SK-N-SH (cell line): ENCODE data around the gene CEP152. TPM values are rescaled to one million over a fixed set of nuclear protein-coding genes. Genes with fewer than 3 reads are reported as not detected.

ENCODE experiments used
- CTCF ChIA-PET: fragments of 300-600, 350-600 bp; formaldehyde crosslinking; extraction: SDS; loops from one replicate; lab custom pipeline; 2021; lab: Yijun Ruan, JAX
- POLR2A ChIA-PET: fragments of 350-600 bp; sonication (Branson Sonifier 250); formaldehyde crosslinking; extraction: SDS; loops from one replicate; lab custom pipeline; 2020; ENCODE audit warnings: antibody characterized with exemption, inconsistent platforms; lab: Yijun Ruan, JAX
- DNase-seq: peaks from one replicate; pipeline ENCODE4 v3.0.0; 2012
- H2AFZ ChIP-seq: fragments of 200-600 bp; sonication (generic); 2 replicates; pipeline ENCODE4 v1.8.1; 2016; ENCODE audit warnings: antibody characterized with exemption, mild to moderate bottlenecking, low read depth
- H3F3A ChIP-seq: fragments of 200-600 bp; sonication (generic); replicated peaks from 2 replicates; pipeline ENCODE3; 2016; ENCODE audit warnings: antibody characterized with exemption, mild to moderate bottlenecking; ENCODE audit not compliant: insufficient read depth
- H3K27ac ChIP-seq, 2 experiments: fragments of 200-500 bp in 1 of 2; fragments of 200-600 bp in 1 of 2; sonication (Bioruptor generic) in 1 of 2; sonication (generic), shearing (Covaris generic) in 1 of 2; 2 replicates each; pipeline versions ENCODE4 v1.5.1 to v1.6.1; 2014 to 2016; ENCODE audit warnings: low read depth in 2 of 2, inconsistent platforms in 1 of 2, low read length in 1 of 2, mild to moderate bottlenecking in 1 of 2, mixed read lengths in 1 of 2
- H3K27me3 ChIP-seq: fragments of 200-600 bp; sonication (generic), shearing (Covaris generic); 2 replicates; pipeline ENCODE4 v1.6.1; 2016; ENCODE audit warnings: mixed run types; ENCODE audit not compliant: insufficient read depth
- H3K36me3 ChIP-seq, 2 experiments: fragments of 200-500 bp in 1 of 2; fragments of 200-600 bp in 1 of 2; sonication (Bioruptor generic) in 1 of 2; sonication (generic) in 1 of 2; replicated peaks in 1 of 2; 2 replicates each; pipeline versions ENCODE3 to v1.5.1; 2014 to 2016; ENCODE audit warnings: low read length in 1 of 2, mild to moderate bottlenecking in 1 of 2; ENCODE audit not compliant: insufficient read depth in 2 of 2, control insufficient read depth in 1 of 2
- H3K4me1 ChIP-seq, 2 experiments: fragments of 200-500 bp in 1 of 2; fragments of 200-600 bp in 1 of 2; sonication (Bioruptor generic) in 1 of 2; sonication (generic), shearing (Covaris generic) in 1 of 2; 2 replicates each; pipeline versions ENCODE4 v1.5.1 to v1.6.1; 2014 to 2016; ENCODE audit warnings: low read depth in 1 of 2, low read length in 1 of 2, mixed run types in 1 of 2; ENCODE audit not compliant: insufficient read depth in 2 of 2, control insufficient read depth in 1 of 2
- H3K4me2 ChIP-seq: fragments of 200-600 bp; sonication (generic), shearing (Covaris generic); 2 replicates; pipeline ENCODE4 v1.6.1; 2017; ENCODE audit warnings: mixed run types
- H3K4me3 ChIP-seq, 2 experiments: fragments of 200-500 bp in 1 of 2; fragments of 200-600 bp in 1 of 2; sonication (Bioruptor generic) in 1 of 2; sonication (generic), shearing (Covaris generic) in 1 of 2; 2 replicates each; pipeline versions ENCODE4 v1.5.1 to v1.8.1; 2014 to 2016; ENCODE audit warnings: low read depth in 2 of 2, inconsistent platforms in 1 of 2, low read length in 1 of 2, mild to moderate bottlenecking in 1 of 2, mixed read lengths in 1 of 2, moderate library complexity in 1 of 2
- H3K79me2 ChIP-seq: fragments of 200-600 bp; sonication (generic); 2 replicates; pipeline ENCODE4 v1.8.1; 2017; ENCODE audit warnings: mild to moderate bottlenecking; ENCODE audit not compliant: insufficient read depth
- H3K9ac ChIP-seq: fragments of 200-600 bp; sonication (generic); 2 replicates; pipeline ENCODE4 v1.6.1; 2017; ENCODE audit warnings: mixed run types
- H3K9me2 ChIP-seq: fragments of 200-600 bp; sonication (generic); 2 replicates; pipeline ENCODE4 v1.6.1; 2017; ENCODE audit warnings: mixed run types
- H3K9me3 ChIP-seq: fragments of 200-600 bp; sonication (generic); 2 replicates; pipeline ENCODE4 v1.6.1; 2017; ENCODE audit warnings: mixed run types, mild to moderate bottlenecking, moderate library complexity
- H4K20me1 ChIP-seq: fragments of 200-600 bp; sonication (generic); 2 replicates; pipeline ENCODE4 v1.6.1; 2017; ENCODE audit warnings: mild to moderate bottlenecking, mixed run types; ENCODE audit not compliant: insufficient read depth
- CHD2 ChIP-seq: fragments of 150-350 bp; IDR thresholded peaks from 2 replicates; pipeline ENCODE4 v1.6.1; 2018; ENCODE audit warnings: low read length; ENCODE audit not compliant: partially characterized antibody
- CTCF ChIP-seq: fragments of 200-600 bp; sonication (generic); IDR thresholded peaks from 2 replicates; pipeline ENCODE4 v1.6.1; 2017; ENCODE audit warnings: antibody characterized with exemption, mild to moderate bottlenecking, moderate library complexity
- EP300 ChIP-seq, 2 experiments: IDR thresholded peaks; 2 replicates each; pipeline versions ENCODE4 v1.4.0 to v1.6.1; 2012; ENCODE audit warnings: borderline replicate concordance in 1 of 2, low read depth in 1 of 2, low read length in 1 of 2
- FOSL2 ChIP-seq: IDR thresholded peaks from 2 replicates; pipeline ENCODE4 v1.4.0; 2012; ENCODE audit warnings: low read depth, mild to moderate bottlenecking, moderate library complexity, borderline replicate concordance
- FOXJ3 ChIP-seq: sonication (generic); formaldehyde crosslinking; IDR thresholded peaks from 2 replicates; pipeline ENCODE4 v1.5.1; 2020; ENCODE audit warnings: mild to moderate bottlenecking, missing genetic modification reagents
- FOXM1 ChIP-seq: IDR thresholded peaks from 2 replicates; pipeline ENCODE4 v1.4.0; 2012; ENCODE audit warnings: low read depth, mild to moderate bottlenecking
- GABPA ChIP-seq: IDR thresholded peaks from 2 replicates; pipeline ENCODE4 v1.4.0; 2012; ENCODE audit warnings: low read depth, mild to moderate bottlenecking
- MAX ChIP-seq: IDR thresholded peaks from 2 replicates; pipeline ENCODE4 v1.4.0; 2012; ENCODE audit warnings: low read depth
- MEF2A ChIP-seq: IDR thresholded peaks from 2 replicates; pipeline ENCODE4 v1.4.0; 2012; ENCODE audit warnings: low read depth, borderline replicate concordance
- MXI1 ChIP-seq: IDR thresholded peaks from 2 replicates; pipeline ENCODE4 v1.6.1; 2012; ENCODE audit warnings: mild to moderate bottlenecking, low read depth, low read length, improper control_type of control experiment
- NRF1 ChIP-seq: IDR thresholded peaks from 2 replicates; pipeline ENCODE4 v1.6.1; 2012; ENCODE audit warnings: low read depth, mild to moderate bottlenecking, low read length
- PBX3 ChIP-seq: IDR thresholded peaks from 2 replicates; pipeline ENCODE4; 2012
- RXRA ChIP-seq: IDR thresholded peaks from 2 replicates; pipeline ENCODE4 v1.4.0; 2012; ENCODE audit warnings: low read depth, mild to moderate bottlenecking, borderline replicate concordance
- TCF12 ChIP-seq: IDR thresholded peaks from 2 replicates; pipeline ENCODE4 v1.4.0; 2012
- TEAD4 ChIP-seq: IDR thresholded peaks from 2 replicates; pipeline ENCODE4 v1.4.0; 2012; ENCODE audit warnings: mild to moderate bottlenecking, borderline replicate concordance; ENCODE audit not compliant: insufficient read depth
- USF1 ChIP-seq: IDR thresholded peaks from 2 replicates; pipeline ENCODE4 v1.4.0; 2012; ENCODE audit warnings: low read depth, borderline replicate concordance
- USF2 ChIP-seq: fragments of 150-350 bp; IDR thresholded peaks from 2 replicates; pipeline ENCODE4 v1.6.1; 2017; ENCODE audit warnings: antibody characterized with exemption, low read length, low read depth, borderline replicate concordance
- WGBS: methylation state at CpG from one replicate; pipeline ENCODE4 v1.1.6; 2017; ENCODE audit warnings: low lambda C conversion rate; 5-methylcytosine and 5-hydroxymethylcytosine counted together
- polyA plus RNA-seq, 3 experiments: library from polyadenylated mRNA; depleted of rRNA; stranded (reverse); fragments of >200 nt; gene quantifications; 2 replicates each; pipeline ENCODE4 v1.2.3, GENCODE V29; 2012

CEP152 gene
- polyA plus RNA-seq, 1 of the 3 experiments (the other 2 are of a cell fraction): 0.71 TPM

- Histone ChIP-seq H3K9me3 (peaks cover 16% of the 10 kb centered on the region), H3F3A (peaks cover 14% of the 10 kb centered on the region), H3K27ac (no peak overlapping the region), H3K9me2 (no peaks in the 10 kb centered on the region), H3K27me3 (no peaks in the 10 kb centered on the region), H3K4me2 (no peak overlapping the region), H3K79me2 (no peaks in the 10 kb centered on the region), H2AFZ (no peak overlapping the region), H4K20me1 (no peaks in the 10 kb centered on the region), H3K4me3 (no peak overlapping the region), H3K36me3 (peaks cover 0 to 15% of the 10 kb centered on the region in 2 experiments), H3K4me1 (no peaks in the 10 kb centered on the region; a peak in 2 of 4 replicates), H3K9ac (no peak overlapping the region)
- ChIA-PET POLR2A (no interaction called here), CTCF (no interaction called here)
- 81% methylated on average over 1 of the region's 1 CpG for WGBS
- DNase-seq: no peak
- no peak for TF ChIP-seq USF2
- TF ChIP-seq CTCF: no peak
- no peak for TF ChIP-seq FOSL2
- no peak for TF ChIP-seq FOXM1
- no peak for TF ChIP-seq RXRA
- no peak for TF ChIP-seq MXI1
- no peak for TF ChIP-seq PBX3
- TF ChIP-seq NRF1: no peak
- no peak for TF ChIP-seq MEF2A
- TF ChIP-seq EP300 (IDR thresholded peaks at IDR 0.05; ENCODE audit: borderline replicate concordance in 1 of 2, low read depth in 1 of 2, low read length in 1 of 2): no peak
- TF ChIP-seq FOXJ3 (CRISPR knock-in tag): no peak
- TF ChIP-seq GABPA: no peak
- no peak for TF ChIP-seq TCF12
- no peak for TF ChIP-seq MAX
- TF ChIP-seq USF1: no peak
- no peak for TF ChIP-seq CHD2
- TF ChIP-seq TEAD4: no peak
These were observed 105.5 kb downstream of the CEP152 start for GRCh38 chr15:48705381-48705780.
